NB4 (cell line): ENCODE measurements around the gene CAP2.

Experiments used
- POLR2A ChIP-seq: IDR thresholded peaks from 2 replicates; pipeline ENCODE4 v1.6.1; 2011; ENCODE audit warnings: mild to moderate bottlenecking; ENCODE audit not compliant: insufficient read length; ENCODE audit errors: extremely low read depth
- TF ChIP-seq, protein P1 (sequence below): IDR thresholded peaks from one replicate; pipeline ENCODE4 v1.5.1; 2012; ENCODE audit warnings: low read depth, low read length

DNA sequence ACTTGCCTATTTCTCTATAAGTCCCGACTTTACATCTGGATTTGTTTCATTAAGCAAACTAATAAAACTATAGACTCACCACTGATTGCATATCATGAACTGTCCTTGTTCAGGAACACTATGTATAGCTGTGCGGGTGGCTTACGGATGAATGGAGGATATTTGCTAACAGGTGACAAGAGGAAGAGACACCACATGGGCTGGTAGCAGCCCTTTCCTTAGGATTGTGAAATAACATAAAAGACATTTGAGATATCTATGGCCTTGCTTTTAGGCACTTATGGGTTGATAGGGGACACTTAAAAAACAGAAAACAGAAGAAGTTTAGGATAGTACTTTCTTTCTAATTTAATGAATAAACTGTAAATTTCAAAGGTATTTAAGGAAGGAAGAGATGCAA lies 5.0 kb upstream of the CAP2 start:
- TF ChIP-seq, protein P1, sequence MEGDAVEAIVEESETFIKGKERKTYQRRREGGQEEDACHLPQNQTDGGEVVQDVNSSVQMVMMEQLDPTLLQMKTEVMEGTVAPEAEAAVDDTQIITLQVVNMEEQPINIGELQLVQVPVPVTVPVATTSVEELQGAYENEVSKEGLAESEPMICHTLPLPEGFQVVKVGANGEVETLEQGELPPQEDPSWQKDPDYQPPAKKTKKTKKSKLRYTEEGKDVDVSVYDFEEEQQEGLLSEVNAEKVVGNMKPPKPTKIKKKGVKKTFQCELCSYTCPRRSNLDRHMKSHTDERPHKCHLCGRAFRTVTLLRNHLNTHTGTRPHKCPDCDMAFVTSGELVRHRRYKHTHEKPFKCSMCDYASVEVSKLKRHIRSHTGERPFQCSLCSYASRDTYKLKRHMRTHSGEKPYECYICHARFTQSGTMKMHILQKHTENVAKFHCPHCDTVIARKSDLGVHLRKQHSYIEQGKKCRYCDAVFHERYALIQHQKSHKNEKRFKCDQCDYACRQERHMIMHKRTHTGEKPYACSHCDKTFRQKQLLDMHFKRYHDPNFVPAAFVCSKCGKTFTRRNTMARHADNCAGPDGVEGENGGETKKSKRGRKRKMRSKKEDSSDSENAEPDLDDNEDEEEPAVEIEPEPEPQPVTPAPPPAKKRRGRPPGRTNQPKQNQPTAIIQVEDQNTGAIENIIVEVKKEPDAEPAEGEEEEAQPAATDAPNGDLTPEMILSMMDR = no peak
- no peak for TF ChIP-seq POLR2A
